Muscle layer of duodenum (tissue), 2 donors: Measurements from ENCODE around the gene C8B.

Experiments
- H3K27ac ChIP-seq: one replicate; pipeline ENCODE4 v1.7.0; 2013; ENCODE audit warnings: mild to moderate bottlenecking, low read length
- H3K27me3 ChIP-seq: one replicate; pipeline ENCODE4 v1.7.0; 2013; ENCODE audit warnings: low read depth, mild to moderate bottlenecking, control low read depth, low read length
- H3K36me3 ChIP-seq, 2 donors: one replicate each; pipeline ENCODE4 v1.7.0; 2013; ENCODE audit warnings: low read length in 2 of 2, control low read depth in 1 of 2, mild to moderate bottlenecking in 1 of 2; ENCODE audit not compliant: insufficient read depth in 2 of 2, control insufficient read depth in 1 of 2
- H3K4me1 ChIP-seq, 2 donors: one replicate each; pipeline ENCODE4 v1.7.0; 2013; ENCODE audit warnings: low read length in 2 of 2, mild to moderate bottlenecking in 2 of 2, control low read depth in 1 of 2, moderate library complexity in 1 of 2; ENCODE audit not compliant: insufficient read depth in 2 of 2, control insufficient read depth in 1 of 2
- H3K4me3 ChIP-seq, 2 donors: one replicate each; pipeline ENCODE4 v1.7.0; 2013; ENCODE audit warnings: low read length in 2 of 2, low read depth in 1 of 2, mild to moderate bottlenecking in 1 of 2
- H3K9me3 ChIP-seq, 2 donors: one replicate each; pipeline ENCODE4 v1.7.0; 2013; ENCODE audit warnings: low read length in 2 of 2, control low read depth in 1 of 2, mild to moderate bottlenecking in 1 of 2; ENCODE audit not compliant: control insufficient read depth in 1 of 2
- donor health status: healthy.

The C8B gene

DNA sequence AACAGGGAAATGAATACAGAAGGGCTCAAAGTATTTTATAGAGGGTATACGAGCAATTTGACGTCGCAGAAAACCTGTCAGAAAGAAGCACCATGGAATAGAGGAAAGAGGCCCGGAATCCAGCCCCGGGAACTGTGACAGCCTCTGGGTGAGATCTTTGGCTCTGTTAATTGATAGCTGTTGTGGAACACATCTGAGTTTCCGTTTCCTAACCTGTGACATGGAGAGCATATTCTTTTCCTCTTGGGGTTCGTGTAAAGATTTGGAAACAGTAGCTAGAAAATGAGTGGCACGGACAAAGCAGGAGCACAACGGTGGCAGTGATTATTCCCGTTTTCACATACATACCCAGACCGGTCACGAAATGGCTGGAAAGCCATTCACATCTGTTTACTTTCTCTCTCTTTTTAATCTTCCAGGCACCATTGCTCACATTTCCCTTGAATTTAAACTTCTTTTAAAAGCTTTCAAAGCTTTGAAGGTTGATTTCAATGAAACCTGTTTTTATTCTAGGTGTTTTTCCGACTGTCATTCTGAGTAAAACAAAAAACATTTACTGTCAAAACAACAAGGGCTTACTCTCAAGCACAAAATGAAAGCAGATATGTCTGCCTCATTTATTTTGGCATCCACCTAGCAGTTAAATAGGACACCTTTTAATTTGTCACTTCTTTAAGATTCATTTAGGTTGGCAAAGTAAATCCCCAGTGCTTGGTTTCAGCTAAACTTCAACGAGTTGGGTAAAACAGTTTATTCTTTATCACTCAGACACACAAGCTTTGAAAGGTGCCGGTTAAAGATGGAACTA lies 26.7 kb upstream of the C8B start:
- H3K9me3 ChIP-seq = no peaks in the 10 kb centered on the region
- no peak overlapping the region for H3K4me3 ChIP-seq
- no peaks in the 10 kb centered on the region for H3K4me1 ChIP-seq
- H3K36me3 ChIP-seq = no peaks in the 10 kb centered on the region
- no peak overlapping the region for H3K27ac ChIP-seq
- H3K27me3 ChIP-seq = no peaks in the 10 kb centered on the region

GRCh38 chr1:56991576-56991975 lies 25.8 kb upstream of the C8B start:
- no peaks in the 10 kb centered on the region for H3K27me3 ChIP-seq
- H3K4me1 ChIP-seq = no peaks in the 10 kb centered on the region
- no peaks in the 10 kb centered on the region for H3K36me3 ChIP-seq
- H3K27ac ChIP-seq = no peak overlapping the region
- H3K4me3 ChIP-seq = no peak overlapping the region
- no peaks in the 10 kb centered on the region for H3K9me3 ChIP-seq

DNA sequence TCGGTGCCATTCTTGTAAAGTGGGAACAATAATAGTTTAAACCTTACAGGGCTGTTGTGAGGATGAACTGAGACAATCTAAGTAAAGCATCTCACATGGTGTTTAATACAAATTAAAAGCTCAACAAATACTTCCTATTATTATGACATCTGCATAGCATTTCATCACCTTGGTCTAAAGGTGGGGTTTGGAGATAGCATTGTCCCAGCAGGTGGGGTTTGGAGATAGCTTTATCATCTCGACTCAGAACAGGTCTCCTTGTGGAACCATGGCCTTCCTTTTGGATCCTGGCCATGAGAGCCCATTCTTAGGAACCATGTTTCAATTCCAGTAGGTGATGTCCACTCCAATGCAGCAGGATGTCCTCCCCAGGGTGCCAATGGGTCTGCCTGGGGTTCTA lies 20.6 kb upstream of the C8B start:
- no peaks in the 10 kb centered on the region for H3K9me3 ChIP-seq
- H3K36me3 ChIP-seq = no peaks in the 10 kb centered on the region
- H3K4me1 ChIP-seq = no peaks in the 10 kb centered on the region
- H3K4me3 ChIP-seq = no peak overlapping the region
- H3K27ac ChIP-seq = no peak overlapping the region
- no peaks in the 10 kb centered on the region for H3K27me3 ChIP-seq

DNA sequence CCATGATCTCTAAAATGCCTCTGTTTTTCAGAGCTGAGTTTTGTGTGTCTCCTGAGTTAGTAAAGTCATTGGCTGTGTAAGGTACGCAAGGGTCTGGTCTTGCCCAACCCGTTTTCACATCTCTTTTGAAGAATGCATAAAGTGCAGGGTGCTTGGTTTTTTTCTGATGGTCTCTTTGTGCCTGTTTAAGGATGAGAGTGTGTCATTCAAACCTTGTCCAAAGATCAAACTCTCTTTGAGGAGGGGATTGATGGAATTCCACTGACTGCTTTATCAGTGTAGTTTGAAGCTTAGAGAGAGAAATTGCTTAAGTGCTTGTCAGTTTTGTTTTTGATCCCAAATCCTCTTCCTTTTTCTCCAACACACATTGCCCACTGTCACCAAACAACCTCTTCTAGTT lies 20.0 kb upstream of the C8B start:
- no peaks in the 10 kb centered on the region for H3K9me3 ChIP-seq
- H3K4me1 ChIP-seq = no peaks in the 10 kb centered on the region

GRCh38 chr1:56983484-56983883 lies 17.7 kb upstream of the C8B start:
- Histone ChIP-seq H3K4me3 (no peak overlapping the region), H3K4me1 (no peaks in the 10 kb centered on the region), H3K27ac (no peak overlapping the region), H3K27me3 (no peaks in the 10 kb centered on the region), H3K36me3 (no peaks in the 10 kb centered on the region), H3K9me3 (no peaks in the 10 kb centered on the region)

More for the DNA sequence above, 20.0 kb upstream of the C8B start:
- Histone ChIP-seq H3K27me3 (no peaks in the 10 kb centered on the region), H3K27ac (no peak overlapping the region), H3K4me3 (no peak overlapping the region), H3K36me3 (no peaks in the 10 kb centered on the region)

- Histone ChIP-seq H3K4me1 (no peaks in the 10 kb centered on the region), H3K4me3 (no peak overlapping the region), H3K27ac (no peak overlapping the region), H3K27me3 (no peaks in the 10 kb centered on the region), H3K9me3 (no peaks in the 10 kb centered on the region), H3K36me3 (no peaks in the 10 kb centered on the region)
These were observed 14.4 kb upstream of the C8B start for GRCh38 chr1:56979986-56980755.

DNA sequence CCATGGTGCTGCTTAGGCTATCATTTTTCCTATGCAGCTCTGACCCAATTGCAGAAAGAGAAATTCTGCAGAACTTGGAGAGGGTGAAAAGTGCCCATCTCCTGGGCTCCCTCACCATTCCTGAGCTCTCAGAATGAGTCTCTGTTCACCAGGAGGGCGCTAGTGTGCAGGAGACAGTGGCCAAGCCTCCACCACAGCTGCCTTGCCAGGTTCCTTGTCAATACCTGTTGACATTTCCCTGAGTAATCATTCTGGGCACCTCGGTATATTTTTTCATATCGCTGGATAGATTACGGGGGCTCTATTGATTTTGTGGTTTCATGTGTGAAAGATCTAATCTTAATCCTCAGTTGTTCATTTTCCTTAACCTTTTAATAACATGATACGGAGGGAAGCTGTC lies 13.0 kb upstream of the C8B start:
- Histone ChIP-seq H3K9me3 (no peaks in the 10 kb centered on the region), H3K4me1 (no peaks in the 10 kb centered on the region), H3K27ac (no peak overlapping the region), H3K4me3 (no peak overlapping the region), H3K27me3 (no peaks in the 10 kb centered on the region), H3K36me3 (no peaks in the 10 kb centered on the region)

DNA sequence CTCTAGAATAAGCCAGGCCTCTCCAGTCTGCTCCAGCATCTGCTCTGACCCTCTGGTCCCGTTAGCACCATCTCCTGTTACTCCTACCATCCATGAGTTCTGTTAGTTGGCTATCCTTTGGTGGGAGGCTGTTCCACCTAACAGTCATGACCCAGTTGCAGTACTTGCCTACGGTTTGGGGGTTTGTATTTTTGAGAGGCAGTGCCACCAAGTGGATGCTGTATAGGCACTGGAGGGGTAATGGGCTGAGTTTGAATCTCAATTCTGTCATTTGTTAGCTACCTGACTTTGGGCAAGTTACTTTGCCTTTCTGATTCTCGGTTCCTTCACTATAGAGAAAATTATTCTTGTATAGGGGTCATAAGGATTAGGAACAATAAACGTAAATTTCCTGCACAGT lies 12.1 kb upstream of the C8B start:
- Histone ChIP-seq H3K36me3 (no peaks in the 10 kb centered on the region), H3K27ac (no peak overlapping the region), H3K9me3 (no peaks in the 10 kb centered on the region), H3K4me1 (no peaks in the 10 kb centered on the region), H3K27me3 (no peaks in the 10 kb centered on the region), H3K4me3 (no peak overlapping the region)

GRCh38 chr1:56975446-56975845 lies 9.6 kb upstream of the C8B start:
- no peaks in the 10 kb centered on the region for H3K27me3 ChIP-seq
- H3K9me3 ChIP-seq = peaks cover 0 to 5% of the 10 kb centered on the region in 2 donors
- H3K27ac ChIP-seq = no peak overlapping the region
- H3K4me3 ChIP-seq = no peak overlapping the region
- H3K36me3 ChIP-seq = no peaks in the 10 kb centered on the region
- no peaks in the 10 kb centered on the region for H3K4me1 ChIP-seq

- Histone ChIP-seq H3K27ac (no peak overlapping the region), H3K9me3 (peaks cover 0 to 5% of the 10 kb centered on the region in 2 donors), H3K4me1 (no peaks in the 10 kb centered on the region), H3K4me3 (no peak overlapping the region), H3K36me3 (no peaks in the 10 kb centered on the region), H3K27me3 (no peaks in the 10 kb centered on the region)
These were observed 8.3 kb upstream of the C8B start for GRCh38 chr1:56973923-56974742.

GRCh38 chr1:56972976-56973375 lies 7.2 kb upstream of the C8B start:
- Histone ChIP-seq H3K4me3 (no peak overlapping the region), H3K9me3 (peaks cover 0 to 5% of the 10 kb centered on the region in 2 donors), H3K27ac (no peak overlapping the region), H3K4me1 (no peaks in the 10 kb centered on the region), H3K27me3 (no peaks in the 10 kb centered on the region), H3K36me3 (no peaks in the 10 kb centered on the region)
